Activated effector memory CD4-positive, alpha-beta T cell treated with Interleukin-2 at 50 U/mL for 16 hours (primary cell): Measurements from ENCODE around the gene MMS19.

ENCODE experiments used
- DNase-seq: peaks from one replicate; pipeline ENCODE4 v3.0.0-alpha.2; 2020

Gene MMS19, protein sequence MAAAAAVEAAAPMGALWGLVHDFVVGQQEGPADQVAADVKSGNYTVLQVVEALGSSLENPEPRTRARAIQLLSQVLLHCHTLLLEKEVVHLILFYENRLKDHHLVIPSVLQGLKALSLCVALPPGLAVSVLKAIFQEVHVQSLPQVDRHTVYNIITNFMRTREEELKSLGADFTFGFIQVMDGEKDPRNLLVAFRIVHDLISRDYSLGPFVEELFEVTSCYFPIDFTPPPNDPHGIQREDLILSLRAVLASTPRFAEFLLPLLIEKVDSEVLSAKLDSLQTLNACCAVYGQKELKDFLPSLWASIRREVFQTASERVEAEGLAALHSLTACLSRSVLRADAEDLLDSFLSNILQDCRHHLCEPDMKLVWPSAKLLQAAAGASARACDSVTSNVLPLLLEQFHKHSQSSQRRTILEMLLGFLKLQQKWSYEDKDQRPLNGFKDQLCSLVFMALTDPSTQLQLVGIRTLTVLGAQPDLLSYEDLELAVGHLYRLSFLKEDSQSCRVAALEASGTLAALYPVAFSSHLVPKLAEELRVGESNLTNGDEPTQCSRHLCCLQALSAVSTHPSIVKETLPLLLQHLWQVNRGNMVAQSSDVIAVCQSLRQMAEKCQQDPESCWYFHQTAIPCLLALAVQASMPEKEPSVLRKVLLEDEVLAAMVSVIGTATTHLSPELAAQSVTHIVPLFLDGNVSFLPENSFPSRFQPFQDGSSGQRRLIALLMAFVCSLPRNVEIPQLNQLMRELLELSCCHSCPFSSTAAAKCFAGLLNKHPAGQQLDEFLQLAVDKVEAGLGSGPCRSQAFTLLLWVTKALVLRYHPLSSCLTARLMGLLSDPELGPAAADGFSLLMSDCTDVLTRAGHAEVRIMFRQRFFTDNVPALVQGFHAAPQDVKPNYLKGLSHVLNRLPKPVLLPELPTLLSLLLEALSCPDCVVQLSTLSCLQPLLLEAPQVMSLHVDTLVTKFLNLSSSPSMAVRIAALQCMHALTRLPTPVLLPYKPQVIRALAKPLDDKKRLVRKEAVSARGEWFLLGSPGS

GRCh38 chr10:97498076-97498840, at the start of gene MMS19:
MMS19 (minus strand) TSS chr10:97498422; CDS start chr10:97498384, 38 bp downstream.
- DNase-seq, result peak; percentile 99

DNA sequence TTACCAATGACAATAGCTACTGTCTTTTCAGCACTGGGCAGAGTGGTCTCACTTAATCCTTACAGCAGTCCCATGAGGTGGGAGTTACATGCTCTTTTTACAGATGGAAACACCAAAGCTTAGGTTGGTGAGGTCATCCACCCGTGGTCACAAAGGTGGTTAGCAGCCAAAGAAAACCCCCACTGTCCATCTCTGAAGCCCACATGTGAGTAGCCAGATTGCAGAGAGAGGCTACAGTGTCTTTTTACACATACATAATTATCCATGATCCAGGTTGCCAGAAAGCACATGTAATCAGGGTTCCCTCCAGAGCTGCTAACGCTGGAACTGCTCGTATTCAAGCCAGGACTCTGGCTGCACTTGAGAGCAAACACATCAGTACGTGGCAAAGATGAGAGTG, 49.7 kb upstream of the MMS19 start:
- no peak for DNase-seq

GRCh38 chr10:97547271-97547600, 49.0 kb upstream of the MMS19 start:
- no peak for DNase-seq

- DNase-seq, result no peak
Observed at GRCh38 chr10:97546456-97547270, 48.4 kb upstream of the MMS19 start.

- DNase-seq, result no peak
Observed at GRCh38 chr10:97543025-97543546, 44.9 kb upstream of the MMS19 start.

- DNase-seq, result no peak
Observed at GRCh38 chr10:97542169-97543024, 44.2 kb upstream of the MMS19 start.

GRCh38 chr10:97540669-97541500, 42.7 kb upstream of the MMS19 start:
- DNase-seq, result no peak

DNA sequence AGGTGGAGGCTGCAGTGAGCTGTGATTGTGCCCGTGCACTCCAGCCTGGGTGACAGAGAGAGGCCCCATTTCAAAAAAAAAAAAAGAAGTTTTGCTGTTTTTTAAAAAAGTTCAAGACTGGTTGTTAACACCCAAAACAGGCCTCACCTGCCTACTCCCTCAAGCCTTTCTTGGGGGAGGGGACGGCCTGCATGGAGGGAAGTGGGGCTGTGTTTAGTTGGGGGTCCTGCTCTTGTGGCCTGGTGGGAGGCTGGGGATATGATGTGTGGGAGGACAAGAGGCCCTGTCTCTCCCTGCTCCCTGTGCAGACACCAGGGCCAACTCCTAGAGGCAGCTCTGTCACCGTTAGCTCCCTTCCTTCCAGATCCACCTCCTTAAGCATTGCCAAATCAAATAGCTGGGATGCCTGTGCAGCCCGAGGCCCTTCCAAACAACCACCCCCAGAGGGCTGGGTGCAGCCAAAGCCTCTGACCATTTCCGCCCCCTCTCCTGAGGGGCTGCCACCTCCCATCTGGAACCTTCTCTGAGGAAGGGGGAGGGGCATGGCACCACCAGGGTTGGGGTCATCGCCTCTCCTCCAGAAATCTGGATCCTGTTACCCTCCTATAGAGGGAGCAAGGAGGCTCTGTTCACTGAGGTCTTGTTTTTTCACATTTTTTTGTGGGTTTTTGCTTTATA, 41.4 kb upstream of the MMS19 start:
- no peak for DNase-seq

- no peak for DNase-seq
Observed at GRCh38 chr10:97538839-97539238, 40.6 kb upstream of the MMS19 start.

GRCh38 chr10:97538411-97538810, 40.2 kb upstream of the MMS19 start:
- no peak for DNase-seq

DNA sequence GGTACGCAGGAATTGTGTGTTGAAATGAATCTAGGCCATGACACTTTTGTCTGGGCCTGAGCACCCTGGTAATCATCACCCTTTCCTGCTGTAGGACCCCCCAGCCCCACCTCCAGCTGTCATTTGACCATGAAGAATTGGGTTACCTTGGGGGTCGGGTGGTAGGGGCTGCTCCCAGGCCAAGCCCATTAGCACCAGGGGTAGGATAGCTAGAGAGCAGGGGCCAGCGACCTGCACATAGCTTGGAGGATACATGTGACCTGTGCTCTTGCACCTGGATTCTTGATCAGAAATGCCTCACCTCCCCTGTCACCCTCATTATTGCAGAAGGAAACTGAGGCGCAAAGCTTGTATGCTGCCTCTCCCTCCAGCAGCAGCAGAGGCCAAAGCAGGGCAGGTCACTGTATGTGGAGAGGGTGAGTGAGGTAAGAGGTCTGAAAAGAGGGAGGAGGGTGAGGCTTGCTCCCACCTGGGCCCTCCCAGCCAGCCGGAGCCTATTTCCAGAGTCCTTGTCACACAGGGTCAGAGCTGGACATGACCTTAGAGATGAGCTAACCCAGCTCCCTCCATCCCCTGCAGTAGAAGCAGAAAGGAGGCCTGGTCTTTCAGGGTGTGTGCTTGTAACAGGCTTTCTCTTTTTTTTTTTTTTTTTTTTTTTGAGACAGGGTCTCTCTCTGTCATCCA, 39.1 kb upstream of the MMS19 start:
- no peak for DNase-seq

DNA sequence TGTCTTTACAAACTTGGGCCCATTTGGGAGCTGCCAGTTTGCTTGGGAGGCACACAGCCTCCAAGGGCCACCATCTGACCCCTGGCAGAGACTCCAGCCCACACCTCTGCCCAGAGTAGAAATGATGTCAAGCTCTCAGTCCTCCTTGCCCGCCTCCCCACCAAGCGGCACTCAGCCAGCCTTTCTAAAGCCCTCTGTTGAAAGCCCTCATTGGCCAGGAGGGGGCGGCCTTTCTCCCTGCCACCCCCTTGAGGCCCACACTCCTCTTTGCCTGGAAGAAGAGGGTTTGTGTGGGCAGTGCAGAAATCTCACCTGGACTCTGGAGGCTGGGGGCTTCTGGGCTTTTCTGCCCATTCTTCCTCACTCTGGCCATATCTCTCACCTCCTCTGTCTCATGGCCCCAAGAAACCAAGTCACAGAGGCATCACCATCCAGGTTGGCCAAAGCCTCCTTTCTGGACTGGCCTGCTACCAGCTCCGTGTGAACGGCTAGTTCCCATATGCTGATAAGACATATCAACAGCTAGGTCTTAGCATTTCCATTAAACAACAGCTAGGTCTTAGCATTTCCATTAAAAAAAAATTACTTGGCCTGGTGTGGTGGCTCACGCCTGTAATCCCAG, 36.6 kb upstream of the MMS19 start:
- DNase-seq, result no peak

DNA sequence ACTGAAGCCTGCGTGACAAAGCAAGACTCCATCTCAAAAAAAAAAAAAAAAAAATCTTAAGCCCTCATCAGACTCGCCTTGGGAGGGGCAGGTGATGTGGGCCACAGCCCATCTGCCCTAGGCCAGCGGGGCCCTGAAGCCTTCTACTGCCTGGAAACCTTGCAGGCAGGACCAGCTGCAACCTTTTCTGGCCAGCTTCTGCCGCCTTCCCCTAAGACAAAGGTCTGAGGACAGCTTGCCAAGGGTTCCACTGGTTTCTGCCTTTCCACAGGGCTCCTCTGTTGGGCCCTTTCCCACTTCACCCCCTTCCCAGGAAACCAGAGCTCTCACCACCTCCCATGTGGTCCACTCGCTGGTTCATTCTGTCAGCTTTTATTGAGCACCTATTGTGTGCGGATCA, 35.7 kb upstream of the MMS19 start:
- no peak for DNase-seq

GRCh38 chr10:97532935-97533671, 34.9 kb upstream of the MMS19 start:
- no peak for DNase-seq

- DNase-seq, result no peak
Observed at GRCh38 chr10:97531401-97531986, 33.3 kb upstream of the MMS19 start.

DNA sequence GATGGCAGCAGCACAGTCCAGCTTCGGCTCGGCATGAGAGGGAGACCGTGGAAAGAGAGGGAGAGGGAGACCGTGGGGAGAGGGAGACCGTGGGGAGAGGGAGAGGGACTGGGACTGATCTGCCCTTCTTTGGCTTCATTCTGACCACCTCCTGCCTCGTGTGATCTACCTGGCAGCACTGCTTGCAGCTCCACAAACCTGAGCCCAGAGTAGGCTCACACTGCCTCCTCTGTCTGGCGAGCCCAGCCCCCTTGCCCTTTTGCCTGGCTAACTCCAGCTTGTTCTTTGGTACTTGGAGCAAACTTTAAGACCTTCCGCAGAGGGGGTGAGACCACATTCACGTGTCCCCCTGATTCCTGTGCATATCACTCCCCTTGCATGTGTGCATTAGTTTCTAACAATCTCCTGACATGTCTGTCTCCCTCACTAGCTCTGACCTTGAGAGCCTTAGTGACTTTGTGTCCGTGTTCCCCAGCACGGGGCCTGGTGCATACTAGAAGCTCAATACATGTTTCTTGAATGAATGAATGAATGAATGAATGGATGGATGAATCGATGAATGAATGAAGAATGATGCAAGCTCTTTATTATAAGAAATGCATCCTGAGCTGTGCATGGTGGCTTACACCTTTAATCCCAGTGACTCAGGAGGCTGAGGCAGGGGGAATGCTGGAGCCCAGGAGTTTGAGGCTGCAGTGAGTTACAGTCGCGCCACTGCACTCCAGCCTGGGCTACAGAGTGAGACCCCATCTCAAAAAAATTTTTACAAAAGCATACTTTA, 31.7 kb upstream of the MMS19 start:
- DNase-seq, result no peak
